ENCODE results near the gene MILR1. TPM values are rescaled to one million over a fixed set of nuclear protein-coding genes. Genes with fewer than 3 reads are reported as not detected.
"Not testable (repeated sequence)": the region's sequence is repeated elsewhere in the genome, so short reads cannot be mapped to it uniquely, and the experiment has no call there.

Gene MILR1
- total RNA-seq, 1 donor from 2014 or later = 6.2 TPM

GRCh38 chr17:64412944-64413381 is 36.0 kb upstream of the MILR1 start:
- H3K4me3 ChIP-seq = no peak overlapping the region
- intact Hi-C loops (cut with DNase I) = no loop called here
- H3K27me3 ChIP-seq = no peaks in the 10 kb centered on the region
- peak in 1 of 2 donors; percentile 53 for DNase-seq (ENCODE audit: low spot score in 2 of 2)
- H3K4me1 ChIP-seq = peaks cover 0 to 3% of the 10 kb centered on the region in 2 donors
- no peaks in the 10 kb centered on the region for H3K36me3 ChIP-seq
- H3K27ac ChIP-seq = peak overlapping the region in 1 of 2 donors; percentile 7
- TF ChIP-seq CTCF (IDR thresholded peaks at IDR 0.05) = no peak
- H3K9me3 ChIP-seq = no peaks in the 10 kb centered on the region

DNA sequence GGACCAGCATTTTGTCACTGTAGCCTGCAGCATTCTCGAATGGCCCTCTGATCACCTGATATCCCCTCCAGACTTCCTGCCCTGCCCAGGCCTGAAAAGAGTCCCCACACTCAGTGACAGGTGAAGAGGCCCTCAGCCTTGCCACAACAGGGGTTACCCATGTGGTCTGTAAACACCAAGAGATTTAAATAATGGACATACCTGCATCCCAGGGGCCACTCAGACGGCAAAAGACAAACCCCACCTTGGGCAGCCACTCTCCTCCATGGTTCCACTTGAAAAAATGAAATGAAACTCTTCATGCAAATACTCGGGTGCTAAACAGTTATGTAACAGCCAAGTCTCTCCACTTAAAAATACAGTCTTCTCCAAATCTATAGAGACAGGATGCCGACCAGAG is 35.4 kb upstream of the MILR1 start:
- Histone ChIP-seq H3K27me3 (no peaks in the 10 kb centered on the region), H3K27ac (no peak overlapping the region), H3K4me1 (peaks cover 0 to 3% of the 10 kb centered on the region in 2 donors), H3K9me3 (no peaks in the 10 kb centered on the region), H3K36me3 (no peaks in the 10 kb centered on the region), H3K4me3 (no peak overlapping the region)
- DNase-seq (ENCODE audit: low spot score in 2 of 2) = no peak
- TF ChIP-seq CTCF (IDR thresholded peaks at IDR 0.05) = no peak
- intact Hi-C loops (cut with DNase I) = no loop called here

DNA sequence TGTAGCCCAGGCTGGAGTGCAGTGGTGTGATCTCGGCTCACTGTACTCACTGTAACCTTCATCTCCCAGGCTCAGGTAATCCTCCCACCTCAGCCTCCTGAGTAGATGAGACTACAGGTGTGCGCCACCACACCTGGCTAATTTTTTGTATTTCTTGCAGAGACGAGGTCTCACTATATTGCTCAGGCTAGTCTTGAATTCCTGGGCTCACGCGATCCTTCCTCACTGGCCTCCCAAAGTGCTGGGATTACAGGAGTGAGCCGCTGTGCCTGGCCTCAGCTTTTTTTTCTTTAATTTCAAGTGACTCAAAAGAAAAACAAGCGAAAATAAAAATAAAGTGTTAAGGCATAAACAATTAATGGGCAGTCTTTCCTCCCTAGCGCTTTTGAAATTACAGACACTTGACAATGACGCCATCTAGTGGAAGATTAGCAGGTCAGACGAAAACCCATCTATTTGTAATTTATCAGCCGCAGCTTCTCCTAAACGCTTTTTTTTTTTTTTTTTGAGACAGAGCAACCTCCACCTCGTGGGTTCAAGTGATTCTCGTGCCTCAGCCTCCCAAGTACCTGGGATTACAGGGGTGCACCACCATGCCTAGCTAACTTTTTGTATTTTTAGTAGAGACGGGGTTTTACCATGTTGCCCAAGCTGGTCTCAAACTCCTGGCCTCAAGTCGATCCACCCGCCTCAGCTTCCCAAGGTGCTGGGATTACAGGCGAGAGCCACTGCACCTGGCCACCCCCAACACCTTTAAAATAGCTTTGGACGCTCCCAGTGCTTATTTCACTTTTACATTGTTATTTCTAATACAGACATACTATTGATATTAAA is 30.2 kb upstream of the MILR1 start:
- DNase-seq (ENCODE audit: low spot score in 2 of 2) = peak in 1 of 2 donors; percentile 61
- intact Hi-C loops (cut with DNase I) = loop anchor here (1.0 kb wide), 2 partner anchors 97 to 111 kb away; no protein-coding TSS in a partner anchor
- Histone ChIP-seq H3K36me3 (no peaks in the 10 kb centered on the region), H3K27me3 (no peaks in the 10 kb centered on the region), H3K4me1 (peaks cover 0 to 3% of the 10 kb centered on the region in 2 donors), H3K4me3 (peak overlapping the region in 1 of 2 donors; percentile 20), H3K9me3 (no peaks in the 10 kb centered on the region), H3K27ac (no peak overlapping the region)
- peak; percentile 64 to 80 (median 76) for TF ChIP-seq CTCF (IDR thresholded peaks at IDR 0.05)

DNA sequence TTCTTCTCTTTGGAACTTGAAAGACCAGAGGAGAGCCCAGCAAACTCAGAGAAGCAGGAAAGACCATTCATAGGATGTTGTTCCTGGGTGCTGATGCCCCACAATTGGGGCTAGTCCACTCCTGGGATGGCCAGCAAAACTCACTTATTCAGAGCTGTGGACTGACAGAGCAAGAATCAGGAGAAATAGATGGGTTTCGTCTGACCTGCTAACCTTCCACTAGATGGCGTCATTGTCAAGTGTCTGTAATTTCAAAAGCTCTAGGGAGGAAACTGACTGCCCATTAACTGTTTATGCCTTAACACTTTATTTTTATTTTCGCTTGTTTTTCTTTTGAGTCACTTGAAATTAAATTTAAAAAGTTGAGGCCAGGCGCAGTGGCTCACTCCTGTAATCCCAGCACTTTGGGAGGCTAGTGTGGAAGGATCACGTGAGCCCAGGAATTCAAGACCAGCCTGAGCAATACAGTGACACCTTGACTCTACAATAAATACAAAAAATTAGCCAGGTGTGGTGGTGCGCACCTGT is 28.7 kb upstream of the MILR1 start:
- no peaks in the 10 kb centered on the region for H3K27me3 ChIP-seq

DNA sequence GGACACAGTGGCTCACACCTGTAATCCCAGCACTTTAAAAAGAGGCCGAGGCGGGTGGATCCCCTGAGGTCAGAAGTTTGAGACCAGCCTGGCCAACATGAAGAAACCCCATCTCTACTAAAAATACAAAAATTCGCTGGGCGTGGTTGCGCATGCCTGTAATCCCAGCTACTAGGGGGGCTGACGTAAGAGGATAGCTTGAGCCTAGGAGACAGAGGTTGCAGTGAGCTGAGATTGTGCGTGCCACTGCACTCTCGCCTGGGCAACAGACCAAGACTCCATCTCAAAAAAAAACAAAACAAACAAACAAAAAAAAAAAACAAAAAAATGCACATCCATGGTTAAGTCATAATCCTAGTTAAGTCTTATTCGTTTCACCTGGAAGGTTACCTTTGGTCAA is 26.8 kb upstream of the MILR1 start:
- H3K36me3 ChIP-seq; DNase-seq (ENCODE audit: low spot score in 2 of 2); H3K4me3 ChIP-seq; H3K4me1 ChIP-seq; H3K27ac ChIP-seq; H3K27me3 ChIP-seq; H3K9me3 ChIP-seq: not testable (repeated sequence)
- intact Hi-C loops (cut with DNase I) = loop anchor here (5.0 kb wide), 1 partner anchor 65 kb away; no protein-coding TSS in a partner anchor

More for the DNA sequence above, 28.7 kb upstream of the MILR1 start:
- Histone ChIP-seq H3K4me1 (peaks cover 0 to 3% of the 10 kb centered on the region in 2 donors), H3K9me3 (no peaks in the 10 kb centered on the region), H3K4me3 (no peak overlapping the region), H3K27ac (no peak overlapping the region), H3K36me3 (no peaks in the 10 kb centered on the region)
- intact Hi-C loops (cut with DNase I) = loop anchor here (5.0 kb wide), 1 partner anchor 67 kb away; no protein-coding TSS in a partner anchor
- TF ChIP-seq CTCF (IDR thresholded peaks at IDR 0.05) = peak; percentile 60 to 71 (median 70)
- DNase-seq (ENCODE audit: low spot score in 2 of 2) = no peak

- Histone ChIP-seq H3K27ac (no peak overlapping the region), H3K27me3 (no peaks in the 10 kb centered on the region), H3K36me3 (no peaks in the 10 kb centered on the region), H3K9me3 (no peaks in the 10 kb centered on the region), H3K4me3 (no peak overlapping the region), H3K4me1 (peaks cover 0 to 3% of the 10 kb centered on the region in 2 donors)
- TF ChIP-seq CTCF (IDR thresholded peaks at IDR 0.05) = no peak
- DNase-seq (ENCODE audit: low spot score in 2 of 2) = no peak
- intact Hi-C loops (cut with DNase I) = loop anchor here (5.0 kb wide), 1 partner anchor 63 kb away; no protein-coding TSS in a partner anchor
Measured at GRCh38 chr17:64423881-64424280, 25.0 kb upstream of the MILR1 start.

Measured in ascending aorta (tissue), 2 donors.